Glomerular visceral epithelial cell (primary cell): ENCODE results near the gene PALM.

Experiments used
- DNase-seq: peaks from one replicate; pipeline ENCODE4 v3.0.0-alpha.2; 2016; ENCODE audit errors: extremely low spot score

Gene PALM

GRCh38 chr19:752652-753517 lies 44.1 kb downstream of the PALM start:
- peak; percentile 81 for DNase-seq

- no peak for DNase-seq
These were observed 45.8 kb downstream of the PALM start for GRCh38 chr19:754530-754929.

- no peak for DNase-seq
These were observed 46.3 kb downstream of the PALM start for GRCh38 chr19:755063-755462.

- peak; percentile 36 for DNase-seq
These were observed 47.5 kb downstream of the PALM start for GRCh38 chr19:756236-756635.

GRCh38 chr19:756821-757688 lies 48.3 kb downstream of the PALM start:
- DNase-seq = no peak

GRCh38 chr19:757811-758668 lies 49.3 kb downstream of the PALM start:
- no peak for DNase-seq

GRCh38 chr19:763181-763580 lies 54.4 kb downstream of the PALM start:
- DNase-seq = no peak

GRCh38 chr19:763869-764268 lies 55.1 kb downstream of the PALM start:
- DNase-seq = no peak

GRCh38 chr19:764301-764700 lies 55.6 kb downstream of the PALM start:
- no peak for DNase-seq

GRCh38 chr19:765179-765738 lies 56.5 kb downstream of the PALM start:
- no peak for DNase-seq

- DNase-seq = peak; percentile 93
These were observed 59.7 kb downstream of the PALM start for GRCh38 chr19:768424-768823.

GRCh38 chr19:769616-770015 lies 60.9 kb downstream of the PALM start:
- DNase-seq = no peak

GRCh38 chr19:771332-771785 lies 62.6 kb downstream of the PALM start:
- DNase-seq = peak; percentile 45

- no peak for DNase-seq
These were observed 63.3 kb downstream of the PALM start for GRCh38 chr19:772063-772462.

- DNase-seq = peak; percentile 75
These were observed 64.1 kb downstream of the PALM start for GRCh38 chr19:772730-773436.

- DNase-seq = peak; percentile 80
These were observed 67.8 kb downstream of the PALM start for GRCh38 chr19:776549-776948.

GRCh38 chr19:778910-779653 lies 70.3 kb downstream of the PALM start:
- DNase-seq = peak; percentile 93

- no peak for DNase-seq
These were observed 72.2 kb downstream of the PALM start for GRCh38 chr19:780935-781334.

GRCh38 chr19:781800-782184 lies 73.1 kb downstream of the PALM start:
- DNase-seq = no peak
